BE2C (cell line): Measurements from ENCODE around the gene ARHGAP22.

Experiments used
- DNase-seq: peaks from one replicate; pipeline ENCODE4 v3.0.0-alpha.2; 2020
- H3K27me3 ChIP-seq: fragments of 250-450 bp; sonication (Bioruptor Pico); 2 replicates; pipeline ENCODE4 v1.5.1; 2020; ENCODE audit warnings: mild to moderate bottlenecking
- H3K36me3 ChIP-seq: fragments of 250-450 bp; sonication (Bioruptor Pico); 2 replicates; pipeline ENCODE4 v1.5.1; 2020; ENCODE audit warnings: mild to moderate bottlenecking
- H3K4me1 ChIP-seq: fragments of 250-450 bp; sonication (Bioruptor Pico); 2 replicates; pipeline ENCODE4 v1.5.1; 2020
- H3K4me3 ChIP-seq: 2 replicates; pipeline ENCODE4 v1.5.1; 2011; ENCODE audit warnings: low read depth, low read length
- H3K9me3 ChIP-seq: fragments of 250-450 bp; sonication (Bioruptor Pico); 2 replicates; pipeline ENCODE4 v1.5.1; 2020
- TF ChIP-seq, protein P1 (sequence below): IDR thresholded peaks from 2 replicates; pipeline ENCODE4 v1.5.1; 2012; ENCODE audit warnings: mild to moderate bottlenecking, low read depth, low read length

The ARHGAP22 gene

DNA sequence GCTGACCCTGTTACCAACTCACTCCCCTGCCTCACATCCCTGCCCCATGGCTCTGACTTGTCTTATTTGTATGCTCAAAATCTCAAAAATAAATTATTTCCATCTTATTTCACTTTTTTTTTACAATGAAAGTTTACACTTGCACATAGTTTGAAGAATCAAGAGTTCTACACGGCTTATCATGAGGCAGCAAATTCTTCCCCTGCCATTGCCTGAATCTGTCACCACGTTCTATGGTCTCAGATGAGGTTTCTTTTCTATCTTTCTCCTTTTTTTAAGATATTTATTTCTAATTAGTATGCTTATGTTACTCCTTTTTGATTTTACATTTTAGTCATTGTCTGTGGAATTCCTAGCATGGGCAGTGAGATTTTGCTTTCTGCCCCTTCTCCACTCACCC, 28.4 kb downstream of the ARHGAP22 start:
- no peaks in the 10 kb centered on the region for H3K4me1 ChIP-seq
- H3K27me3 ChIP-seq, result no peaks in the 10 kb centered on the region
- H3K36me3 ChIP-seq, result no peaks in the 10 kb centered on the region
- no peak for DNase-seq
- H3K9me3 ChIP-seq, result no peaks in the 10 kb centered on the region
- TF ChIP-seq, protein P1, sequence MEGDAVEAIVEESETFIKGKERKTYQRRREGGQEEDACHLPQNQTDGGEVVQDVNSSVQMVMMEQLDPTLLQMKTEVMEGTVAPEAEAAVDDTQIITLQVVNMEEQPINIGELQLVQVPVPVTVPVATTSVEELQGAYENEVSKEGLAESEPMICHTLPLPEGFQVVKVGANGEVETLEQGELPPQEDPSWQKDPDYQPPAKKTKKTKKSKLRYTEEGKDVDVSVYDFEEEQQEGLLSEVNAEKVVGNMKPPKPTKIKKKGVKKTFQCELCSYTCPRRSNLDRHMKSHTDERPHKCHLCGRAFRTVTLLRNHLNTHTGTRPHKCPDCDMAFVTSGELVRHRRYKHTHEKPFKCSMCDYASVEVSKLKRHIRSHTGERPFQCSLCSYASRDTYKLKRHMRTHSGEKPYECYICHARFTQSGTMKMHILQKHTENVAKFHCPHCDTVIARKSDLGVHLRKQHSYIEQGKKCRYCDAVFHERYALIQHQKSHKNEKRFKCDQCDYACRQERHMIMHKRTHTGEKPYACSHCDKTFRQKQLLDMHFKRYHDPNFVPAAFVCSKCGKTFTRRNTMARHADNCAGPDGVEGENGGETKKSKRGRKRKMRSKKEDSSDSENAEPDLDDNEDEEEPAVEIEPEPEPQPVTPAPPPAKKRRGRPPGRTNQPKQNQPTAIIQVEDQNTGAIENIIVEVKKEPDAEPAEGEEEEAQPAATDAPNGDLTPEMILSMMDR, result no peak
- no peak overlapping the region for H3K4me3 ChIP-seq

DNA sequence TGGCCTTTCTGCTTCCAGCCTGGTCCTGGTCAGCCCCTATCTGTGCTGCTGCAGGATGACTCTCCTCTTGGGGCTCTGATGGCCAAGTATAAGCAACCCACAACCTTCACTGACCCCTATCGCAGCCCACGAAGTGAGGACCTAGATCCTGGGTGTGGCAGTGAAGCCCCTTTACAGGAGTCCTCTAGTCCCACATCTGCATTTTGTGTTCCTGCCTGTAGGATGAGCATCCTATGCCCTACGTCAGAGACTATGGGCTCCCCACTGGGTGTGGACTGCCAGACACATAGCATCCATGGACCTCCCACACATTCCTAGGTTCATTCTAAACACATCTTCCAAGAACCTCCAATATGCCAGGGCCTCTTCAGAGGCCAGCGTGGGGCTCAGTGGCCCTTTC, 29.0 kb downstream of the ARHGAP22 start:
- no peaks in the 10 kb centered on the region for H3K4me1 ChIP-seq
- TF ChIP-seq, protein P1, result no peak
- no peak for DNase-seq
- H3K9me3 ChIP-seq, result no peaks in the 10 kb centered on the region
- H3K27me3 ChIP-seq, result no peaks in the 10 kb centered on the region
- no peaks in the 10 kb centered on the region for H3K36me3 ChIP-seq
- no peak overlapping the region for H3K4me3 ChIP-seq

DNA sequence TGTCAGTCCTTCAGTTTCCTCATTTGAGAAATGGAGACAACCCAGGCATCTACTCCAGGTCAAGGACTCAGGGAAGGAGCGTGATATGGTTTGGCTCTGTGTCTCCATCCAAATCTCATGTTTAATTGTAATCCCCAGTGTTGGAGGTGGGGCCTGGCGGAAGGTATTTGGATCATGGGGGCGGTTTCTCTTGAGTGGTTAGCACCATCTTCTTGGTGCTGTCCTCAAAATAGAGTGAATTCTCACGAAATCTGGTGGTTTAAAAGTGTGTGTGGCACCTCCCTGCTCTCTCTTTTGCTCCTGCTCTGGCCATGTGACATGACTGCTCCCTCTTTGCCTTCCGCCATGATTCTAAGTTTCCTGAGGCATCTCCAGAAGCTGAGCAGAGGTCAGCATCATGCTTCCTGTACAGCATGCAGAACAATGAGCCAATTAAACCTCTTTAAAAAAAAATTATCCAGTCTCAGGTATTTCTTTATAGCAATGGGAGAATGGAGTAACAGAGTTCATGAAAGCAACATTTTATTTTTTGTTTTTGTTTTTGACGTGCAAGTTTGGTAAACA, 30.0 kb downstream of the ARHGAP22 start:
- H3K9me3 ChIP-seq, result no peaks in the 10 kb centered on the region
- H3K4me1 ChIP-seq, result no peaks in the 10 kb centered on the region
- no peak for DNase-seq
- no peaks in the 10 kb centered on the region for H3K36me3 ChIP-seq
- TF ChIP-seq, protein P1, result no peak
- H3K4me3 ChIP-seq, result no peak overlapping the region
- no peaks in the 10 kb centered on the region for H3K27me3 ChIP-seq

DNA sequence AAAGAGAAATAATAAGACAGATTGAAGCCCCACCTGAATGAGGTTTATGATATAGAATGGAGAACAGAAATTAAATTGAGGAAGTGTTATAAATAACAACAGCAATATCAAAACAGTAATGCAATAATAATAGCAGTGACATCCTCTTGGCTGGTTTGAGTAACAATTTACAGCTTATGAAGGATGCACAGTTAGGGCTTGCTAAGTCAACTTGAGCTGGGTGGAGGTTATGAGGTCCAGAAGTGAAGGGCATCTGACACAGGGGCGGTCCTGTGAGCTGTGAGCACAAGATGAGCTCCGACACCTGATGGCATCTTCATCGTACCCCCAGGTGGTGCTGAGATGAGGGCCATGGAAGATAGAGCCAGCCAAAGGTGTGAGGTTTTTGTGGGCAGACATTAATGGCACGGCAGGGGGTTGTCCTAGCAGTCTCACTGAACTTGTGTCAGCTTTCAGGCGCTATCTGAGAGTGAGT, 30.5 kb downstream of the ARHGAP22 start:
- no peak overlapping the region for H3K4me3 ChIP-seq
- no peaks in the 10 kb centered on the region for H3K27me3 ChIP-seq
- no peaks in the 10 kb centered on the region for H3K4me1 ChIP-seq
- no peaks in the 10 kb centered on the region for H3K9me3 ChIP-seq
- TF ChIP-seq, protein P1, result no peak
- no peak for DNase-seq
- H3K36me3 ChIP-seq, result no peaks in the 10 kb centered on the region

DNA sequence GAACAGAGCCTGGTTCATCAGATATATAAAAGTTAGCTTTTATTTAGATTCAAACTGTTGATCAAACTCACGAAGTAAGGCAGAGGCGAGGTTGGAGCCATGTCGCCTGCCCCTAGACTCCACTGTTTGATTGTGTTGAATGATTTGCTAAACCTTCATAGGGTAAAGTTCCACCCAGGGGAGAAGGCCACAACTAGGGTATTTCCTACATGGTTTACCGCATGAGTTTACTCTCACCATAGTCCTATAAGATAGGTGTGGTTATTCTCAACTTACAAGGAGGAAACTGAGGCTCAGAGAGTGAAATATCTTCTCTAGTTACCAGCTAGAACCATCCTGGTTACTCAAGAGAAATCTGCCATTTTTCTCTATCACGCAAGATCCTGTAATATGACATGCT, 31.8 kb downstream of the ARHGAP22 start:
- Histone ChIP-seq H3K9me3 (no peaks in the 10 kb centered on the region), H3K4me1 (no peaks in the 10 kb centered on the region), H3K36me3 (no peaks in the 10 kb centered on the region), H3K4me3 (no peak overlapping the region), H3K27me3 (no peaks in the 10 kb centered on the region)
- TF ChIP-seq, protein P1, result no peak
- no peak for DNase-seq

DNA sequence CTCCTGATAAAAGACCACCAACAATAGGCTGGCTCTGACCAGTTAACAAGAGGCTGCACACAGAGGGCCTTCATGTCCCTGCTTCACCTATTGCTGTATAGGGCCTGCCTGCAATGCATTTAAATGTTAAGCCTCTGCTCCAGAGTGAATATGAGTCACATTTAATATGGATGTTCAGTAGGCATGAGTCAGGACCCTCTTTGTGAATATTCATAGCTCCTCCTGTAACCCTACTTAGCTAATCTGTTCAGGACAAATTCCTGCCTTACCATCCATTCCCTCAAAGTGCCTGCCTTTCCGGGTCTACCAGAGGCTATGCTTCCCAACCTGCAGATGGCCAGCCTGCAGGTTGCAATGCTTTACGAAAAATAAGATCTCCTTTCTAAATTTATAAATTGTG, 32.5 kb downstream of the ARHGAP22 start:
- no peaks in the 10 kb centered on the region for H3K9me3 ChIP-seq
- TF ChIP-seq, protein P1, result no peak
- no peak overlapping the region for H3K4me3 ChIP-seq
- H3K4me1 ChIP-seq, result no peaks in the 10 kb centered on the region
- no peak for DNase-seq
- no peaks in the 10 kb centered on the region for H3K27me3 ChIP-seq
- H3K36me3 ChIP-seq, result no peaks in the 10 kb centered on the region
